K562 (cell line): Measurements from ENCODE around the gene DCP2. TPM values are rescaled to one million over a fixed set of nuclear protein-coding genes. Genes with fewer than 3 reads are reported as not detected.
A peak's percentile ranks its signal among the peaks of the same experiment; 100 is the strongest.

Experiments
- DIDO1 ChIP-seq: fragments of 450-650 bp; IDR thresholded peaks from 2 replicates; pipeline ENCODE4 v1.6.1; 2016; ENCODE audit warnings: low read depth, missing biosample characterization, missing genetic modification characterization
- ELF2 ChIP-seq: fragments of 250-450 bp; sonication (Bioruptor Pico); IDR thresholded peaks from 2 replicates; pipeline ENCODE4 v1.5.0; 2021; ENCODE audit warnings: mild to moderate bottlenecking
- HBP1 ChIP-seq: fragments of 450-650 bp; formaldehyde crosslinking; IDR thresholded peaks from 2 replicates; pipeline ENCODE4 v1.4.0; 2022; ENCODE audit warnings: missing genetic modification characterization
- NCOA4 ChIP-seq: fragments of 450-650 bp; IDR thresholded peaks from 2 replicates; pipeline ENCODE4 v1.6.1; 2018; ENCODE audit warnings: mild to moderate bottlenecking; ENCODE audit not compliant: partially characterized antibody
- NFE2L1 ChIP-seq: fragments of 450-650 bp; IDR thresholded peaks from 2 replicates; pipeline ENCODE4 v1.6.1; 2016; ENCODE audit warnings: missing genetic modification characterization, low read depth, mild to moderate bottlenecking, missing compliant biosample characterization, moderate library complexity, borderline replicate concordance
- NFIX ChIP-seq: fragments of 250-450 bp; sonication (Bioruptor Pico); IDR thresholded peaks from 2 replicates; pipeline ENCODE4 v1.4.0; 2020; ENCODE audit warnings: low read depth, mild to moderate bottlenecking, moderate library complexity
- POLR2B ChIP-seq: fragments of 450-650 bp; IDR thresholded peaks from 2 replicates; pipeline ENCODE4 v1.6.1; 2018; ENCODE audit warnings: low read depth; ENCODE audit not compliant: partially characterized antibody
- TSHZ1 ChIP-seq: fragments of 250-450 bp; sonication (Bioruptor Pico); IDR thresholded peaks from 2 replicates; pipeline ENCODE4 v1.4.0; 2020; ENCODE audit warnings: mild to moderate bottlenecking, moderate library complexity
- ZNF324 ChIP-seq: fragments of 250-450 bp; sonication (Bioruptor Pico); IDR thresholded peaks from 2 replicates; pipeline ENCODE4 v1.4.0; 2020; ENCODE audit warnings: mild to moderate bottlenecking
- ZNF75A ChIP-seq: fragments of 450-650 bp; formaldehyde crosslinking; IDR thresholded peaks from 2 replicates; pipeline ENCODE4 v1.4.0; 2020; ENCODE audit warnings: mild to moderate bottlenecking
- ZNF780A ChIP-seq: fragments of 250-450 bp; sonication (Bioruptor Pico); IDR thresholded peaks from 2 replicates; pipeline ENCODE4 v1.5.0; 2021; ENCODE audit warnings: mild to moderate bottlenecking
- polyA plus RNA-seq, 8 experiments: library from polyadenylated mRNA; depleted of rRNA in 4 of 8; stranded (reverse) in 5 of 8; unstranded in 3 of 8; fragments of >200 nt; fragmentation: Nextera tagmentation in 2 of 8; fragmentation: Illumina TruSeq in 1 of 8; extraction: Ambion mirVana in 2 of 8; extraction: Trizol in 1 of 8; gene quantifications; 2 replicates each; pipeline versions ENCODE4 v1.2.1 to v1.2.3, GENCODE V29; 2011 to 2014; ENCODE audit warnings: inconsistent platforms in 1 of 8, missing spikeins in 1 of 8
- total RNA-seq, 7 experiments: library from RNA; depleted of rRNA in 6 of 7; stranded (reverse); fragments of >200 nt in 6 of 7; fragmentation: Illumina TruSeq in 2 of 7; extraction: Trizol in 2 of 7; gene quantifications; 2 replicates each; pipeline versions ENCODE4 v1.2.1 to v1.2.3, GENCODE V29; 2011 to 2021; ENCODE audit warnings: low replicate concordance in 1 of 7
- TF ChIP-seq, protein P1 (sequence below): fragments of 450-650 bp; IDR thresholded peaks from 2 replicates; pipeline ENCODE4 v1.7.1; 2018; ENCODE audit warnings: mild to moderate bottlenecking, low read depth; ENCODE audit not compliant: partially characterized antibody
- TF ChIP-seq, protein P2 (sequence below), 2 experiments: IDR thresholded peaks in 1 of 2; conservative IDR thresholded peaks in 1 of 2; 2 replicates each; pipeline ENCODE4 v1.6.1; 2016; ENCODE audit warnings: low read depth in 2 of 2, mild to moderate bottlenecking in 1 of 2, missing compliant biosample characterization in 1 of 2, missing genetic modification characterization in 1 of 2, moderate library complexity in 1 of 2

The DCP2 gene
- total and polyA plus RNA-seq, 9 of the 15 experiments (the other 6 are each of a cell fraction or from before 2014, with no cell fraction given): 25.9 to 109 (median 46.7) TPM

GRCh38 chr5:113042491-113043243 is 66.1 kb downstream of the DCP2 start (continued):
- TF ChIP-seq, protein P1, sequence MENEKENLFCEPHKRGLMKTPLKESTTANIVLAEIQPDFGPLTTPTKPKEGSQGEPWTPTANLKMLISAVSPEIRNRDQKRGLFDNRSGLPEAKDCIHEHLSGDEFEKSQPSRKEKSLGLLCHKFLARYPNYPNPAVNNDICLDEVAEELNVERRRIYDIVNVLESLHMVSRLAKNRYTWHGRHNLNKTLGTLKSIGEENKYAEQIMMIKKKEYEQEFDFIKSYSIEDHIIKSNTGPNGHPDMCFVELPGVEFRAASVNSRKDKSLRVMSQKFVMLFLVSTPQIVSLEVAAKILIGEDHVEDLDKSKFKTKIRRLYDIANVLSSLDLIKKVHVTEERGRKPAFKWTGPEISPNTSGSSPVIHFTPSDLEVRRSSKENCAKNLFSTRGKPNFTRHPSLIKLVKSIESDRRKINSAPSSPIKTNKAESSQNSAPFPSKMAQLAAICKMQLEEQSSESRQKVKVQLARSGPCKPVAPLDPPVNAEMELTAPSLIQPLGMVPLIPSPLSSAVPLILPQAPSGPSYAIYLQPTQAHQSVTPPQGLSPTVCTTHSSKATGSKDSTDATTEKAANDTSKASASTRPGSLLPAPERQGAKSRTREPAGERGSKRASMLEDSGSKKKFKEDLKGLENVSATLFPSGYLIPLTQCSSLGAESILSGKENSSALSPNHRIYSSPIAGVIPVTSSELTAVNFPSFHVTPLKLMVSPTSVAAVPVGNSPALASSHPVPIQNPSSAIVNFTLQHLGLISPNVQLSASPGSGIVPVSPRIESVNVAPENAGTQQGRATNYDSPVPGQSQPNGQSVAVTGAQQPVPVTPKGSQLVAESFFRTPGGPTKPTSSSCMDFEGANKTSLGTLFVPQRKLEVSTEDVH: peak; percentile 31
- TF ChIP-seq ZNF75A (CRISPR knock-in tag) (no peak), NCOA4 (no peak), POLR2B (no peak), TSHZ1 (CRISPR knock-in tag) (no peak), NFE2L1 (tag) (no peak), ZNF780A (no peak), DIDO1 (no peak), ELF2 (no peak), HBP1 (CRISPR knock-in tag) (no peak), ZNF324 (CRISPR knock-in tag) (no peak), NFIX (CRISPR knock-in tag) (no peak)
- TF ChIP-seq, protein P2, sequence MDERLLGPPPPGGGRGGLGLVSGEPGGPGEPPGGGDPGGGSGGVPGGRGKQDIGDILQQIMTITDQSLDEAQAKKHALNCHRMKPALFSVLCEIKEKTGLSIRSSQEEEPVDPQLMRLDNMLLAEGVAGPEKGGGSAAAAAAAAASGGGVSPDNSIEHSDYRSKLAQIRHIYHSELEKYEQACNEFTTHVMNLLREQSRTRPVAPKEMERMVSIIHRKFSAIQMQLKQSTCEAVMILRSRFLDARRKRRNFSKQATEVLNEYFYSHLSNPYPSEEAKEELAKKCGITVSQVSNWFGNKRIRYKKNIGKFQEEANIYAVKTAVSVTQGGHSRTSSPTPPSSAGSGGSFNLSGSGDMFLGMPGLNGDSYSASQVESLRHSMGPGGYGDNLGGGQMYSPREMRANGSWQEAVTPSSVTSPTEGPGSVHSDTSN (CRISPR knock-in tag; IDR thresholded peaks at IDR 0.05; ENCODE audit: low read depth): no peak
- TF ChIP-seq, protein P2 (tag; conservative IDR thresholded peaks at IDR 0.05; ENCODE audit: low read depth): no peak
